Posterior cingulate gyrus (tissue), 11 donors: ENCODE measurements around the gene SMAD1.
"Not testable (repeated sequence)": the region's sequence is repeated elsewhere in the genome, so short reads cannot be mapped to it uniquely, and the experiment has no call there.

ENCODE experiments used
- DNase-seq, 10 donors: peaks; one replicate each; pipeline versions ENCODE4 v3.0.0 to v3.0.0-alpha.2; 2020 to 2021; ENCODE audit warnings: mixed read lengths in 3 of 10
- intact Hi-C: fragments of 100-400 bp; cut with DNase I; formaldehyde crosslinking; loops from one replicate; pipeline ENCODE4 v1.15.1; 2023

SMAD1 gene

GRCh38 chr4:145523117-145523516 lies 41.5 kb downstream of the SMAD1 start:
- DNase-seq, result no peak
- intact Hi-C loops, result loop anchor here (5.0 kb wide), 1 partner anchor 41 kb away; the partner anchor contains the start of gene SMAD1

GRCh38 chr4:145524552-145524951 lies 42.9 kb downstream of the SMAD1 start:
- intact Hi-C loops, result loop anchor here (5.0 kb wide), 1 partner anchor 42 kb away; the partner anchor contains the start of gene SMAD1
- DNase-seq, result no peak

DNA sequence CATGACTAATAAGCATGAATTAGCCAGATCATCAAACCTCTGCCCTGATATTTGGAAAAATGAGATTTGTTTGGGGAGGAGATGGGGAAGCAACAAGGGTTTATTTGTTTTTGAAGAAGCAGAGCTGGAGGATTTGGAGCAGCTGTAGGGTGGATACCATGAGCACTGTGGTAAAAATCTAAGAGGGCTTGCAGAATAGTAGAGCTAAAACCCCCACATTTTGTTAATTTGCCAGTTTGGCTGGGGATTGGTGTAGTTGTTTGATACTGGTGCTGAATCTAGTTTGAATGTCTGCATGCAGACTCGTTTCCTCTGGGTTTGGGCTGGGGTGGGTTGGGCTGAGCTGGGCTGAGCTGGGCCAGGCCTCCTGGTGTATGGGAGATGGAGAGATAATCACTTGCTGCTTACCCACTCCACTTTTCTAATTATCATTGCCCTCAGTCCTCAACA lies 43.7 kb downstream of the SMAD1 start:
- no peak for DNase-seq
- intact Hi-C loops, result no loop called here

GRCh38 chr4:145527773-145528172 lies 46.1 kb downstream of the SMAD1 start:
- intact Hi-C loops, result no loop called here
- no peak for DNase-seq

GRCh38 chr4:145528601-145529000 lies 46.9 kb downstream of the SMAD1 start:
- intact Hi-C loops, result no loop called here

GRCh38 chr4:145530189-145530588 lies 48.5 kb downstream of the SMAD1 start:
- intact Hi-C loops, result no loop called here
- DNase-seq, result no peak

More at GRCh38 chr4:145528601-145529000, 46.9 kb downstream of the SMAD1 start:
- no peak for DNase-seq

- intact Hi-C loops, result no loop called here
- DNase-seq, result no peak
Observed at GRCh38 chr4:145530662-145531061, 49.0 kb downstream of the SMAD1 start.

DNA sequence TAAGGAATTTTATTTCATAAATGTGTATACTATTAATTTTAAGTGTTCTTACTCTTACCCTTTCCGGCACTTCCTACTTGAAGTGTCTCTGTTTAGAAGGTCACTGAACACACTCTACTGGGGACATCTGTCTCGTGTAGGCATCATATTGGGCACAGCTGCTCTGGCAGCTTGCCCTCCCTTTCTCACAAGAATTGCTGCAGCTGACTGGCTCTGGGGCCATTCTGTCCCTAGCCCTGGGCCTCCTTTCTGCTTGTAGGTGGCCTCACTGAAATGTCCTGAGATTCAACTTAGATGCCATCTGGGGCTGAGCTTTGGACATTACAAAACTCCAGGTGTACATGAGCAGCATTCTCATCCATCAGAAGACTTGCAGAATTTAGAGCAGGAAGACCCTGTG lies 49.6 kb downstream of the SMAD1 start:
- intact Hi-C loops, result no loop called here
- DNase-seq, result peak in 8 of 10 donors; percentile 30 to 93 (median 58)

DNA sequence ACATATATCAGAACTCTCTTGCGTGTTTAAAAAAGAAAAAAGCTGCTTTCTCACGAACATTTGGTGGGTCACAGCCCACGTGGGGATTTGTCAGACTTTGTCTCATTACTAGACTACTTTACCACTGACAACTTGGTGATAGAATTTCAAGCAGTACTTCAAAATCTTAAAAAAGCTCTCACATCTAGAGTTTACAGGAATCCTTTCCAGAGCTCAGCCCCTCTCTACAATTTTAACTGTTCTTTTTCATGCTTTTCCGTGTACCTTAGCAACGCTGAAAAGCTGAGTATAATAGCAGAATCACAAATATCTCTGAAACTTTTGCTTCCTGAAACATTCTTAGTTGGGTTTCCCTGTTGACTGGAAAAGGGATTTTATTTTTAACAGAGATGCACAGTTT lies 50.2 kb downstream of the SMAD1 start:
- DNase-seq, result no peak
- intact Hi-C loops, result no loop called here

- intact Hi-C loops, result no loop called here
- DNase-seq, result no peak
Observed at GRCh38 chr4:145533001-145533400, 51.3 kb downstream of the SMAD1 start.

- DNase-seq, intact Hi-C loops: not testable (repeated sequence)
Observed at GRCh38 chr4:145533415-145533814, 51.8 kb downstream of the SMAD1 start.

DNA sequence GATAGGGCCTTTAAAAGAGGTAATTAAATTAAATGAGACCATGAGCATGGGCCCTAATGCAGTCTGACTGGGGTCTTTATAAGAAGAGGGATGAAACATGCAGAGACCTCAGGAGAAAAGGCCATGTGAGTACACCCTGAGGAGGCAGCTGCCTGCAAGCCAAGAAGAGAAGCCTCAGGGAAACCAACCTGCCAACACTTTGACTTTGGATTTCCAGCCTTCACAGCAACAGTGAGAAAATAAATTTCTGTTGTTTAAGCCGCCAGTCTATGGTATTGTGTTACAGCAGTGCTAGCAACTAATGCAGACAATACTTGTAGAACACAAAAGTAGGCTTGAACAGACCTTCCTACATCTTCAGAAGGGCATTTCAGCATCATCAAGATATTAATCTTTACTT lies 52.3 kb downstream of the SMAD1 start:
- intact Hi-C loops, result no loop called here
- DNase-seq, result no peak

DNA sequence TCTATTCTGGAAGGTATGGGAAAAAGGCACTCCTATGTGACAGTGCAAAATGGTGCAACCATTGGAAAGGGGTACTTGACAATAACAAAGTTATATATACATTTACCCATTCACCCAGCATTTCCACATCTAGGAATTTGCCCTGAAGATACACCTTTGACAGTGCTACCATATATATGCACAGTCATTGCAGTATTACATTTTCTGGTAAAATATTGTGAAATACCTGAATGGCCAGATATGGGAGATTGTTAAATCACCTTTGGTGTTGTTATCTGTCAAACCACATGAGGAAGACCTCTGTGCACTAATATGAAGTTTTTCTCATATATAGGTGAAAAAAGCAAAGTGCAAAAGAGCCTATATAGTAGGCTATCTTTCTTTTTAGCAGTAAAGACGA lies 53.5 kb downstream of the SMAD1 start:
- DNase-seq, result no peak
- intact Hi-C loops, result no loop called here

- no peak for DNase-seq
- intact Hi-C loops, result no loop called here
Observed at GRCh38 chr4:145536044-145536443, 54.4 kb downstream of the SMAD1 start.

DNA sequence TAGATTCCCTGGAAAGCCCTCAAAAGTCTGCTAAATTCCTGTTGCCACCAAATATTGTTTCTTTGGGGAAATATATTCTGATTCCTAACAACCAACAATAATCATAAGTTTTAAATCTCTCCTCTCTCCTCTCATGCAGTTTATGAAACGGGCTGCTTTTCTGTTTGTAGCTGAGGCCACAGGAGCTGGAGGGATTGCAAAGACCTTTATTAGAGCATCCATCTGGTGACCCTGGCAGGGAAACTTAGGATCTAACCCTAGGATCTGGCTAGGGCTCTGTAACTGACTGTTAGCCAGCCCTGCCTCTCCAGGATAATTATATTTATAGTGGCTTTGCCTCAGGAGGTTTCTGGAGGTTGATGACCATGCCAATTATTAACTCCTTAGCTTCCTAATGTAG lies 56.9 kb downstream of the SMAD1 start:
- DNase-seq, result no peak
- intact Hi-C loops, result no loop called here

- no peak for DNase-seq
- intact Hi-C loops, result no loop called here
Observed at GRCh38 chr4:145539671-145540070, 58.0 kb downstream of the SMAD1 start.

DNA sequence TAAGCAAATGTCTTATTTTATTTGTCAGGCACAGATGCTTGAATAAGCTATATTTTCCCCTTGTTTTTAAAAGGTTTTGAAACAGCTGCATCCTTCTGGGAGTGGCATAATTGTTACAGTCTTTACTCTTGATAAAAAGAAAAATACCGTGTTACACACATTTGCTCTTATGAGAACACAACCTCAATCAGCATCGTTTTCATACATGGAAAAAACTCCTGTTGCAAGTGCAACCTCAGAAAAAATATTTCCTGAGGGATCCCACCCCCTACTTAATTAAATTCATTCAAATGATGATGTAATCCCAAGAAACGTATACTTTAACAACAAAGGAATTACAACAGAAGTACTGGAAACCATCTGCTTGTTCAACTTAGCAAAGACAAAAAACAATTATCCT lies 58.6 kb downstream of the SMAD1 start:
- intact Hi-C loops, result no loop called here

DNA sequence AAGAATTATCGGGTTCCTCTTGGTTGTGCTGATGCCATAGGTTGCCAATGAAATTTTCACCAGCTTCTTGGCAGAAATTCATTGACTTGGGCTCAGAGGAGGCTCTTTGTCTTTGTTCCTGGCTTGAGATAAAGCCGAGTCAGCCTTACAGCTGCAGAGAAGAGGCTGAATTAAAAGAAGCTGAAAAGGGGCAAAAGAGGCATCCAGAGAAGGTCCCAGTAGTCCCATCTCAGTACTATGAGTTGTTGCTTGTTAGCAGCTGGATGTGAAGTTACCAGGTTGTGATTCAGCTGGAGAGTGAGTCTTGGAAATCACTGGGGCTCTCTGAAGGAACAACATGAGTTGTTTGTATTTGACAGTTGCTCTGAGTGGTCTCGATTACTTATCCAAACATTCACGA lies 59.7 kb downstream of the SMAD1 start:
- DNase-seq, result no peak
- intact Hi-C loops, result no loop called here

More for the DNA sequence above, 58.6 kb downstream of the SMAD1 start:
- DNase-seq, result no peak

DNA sequence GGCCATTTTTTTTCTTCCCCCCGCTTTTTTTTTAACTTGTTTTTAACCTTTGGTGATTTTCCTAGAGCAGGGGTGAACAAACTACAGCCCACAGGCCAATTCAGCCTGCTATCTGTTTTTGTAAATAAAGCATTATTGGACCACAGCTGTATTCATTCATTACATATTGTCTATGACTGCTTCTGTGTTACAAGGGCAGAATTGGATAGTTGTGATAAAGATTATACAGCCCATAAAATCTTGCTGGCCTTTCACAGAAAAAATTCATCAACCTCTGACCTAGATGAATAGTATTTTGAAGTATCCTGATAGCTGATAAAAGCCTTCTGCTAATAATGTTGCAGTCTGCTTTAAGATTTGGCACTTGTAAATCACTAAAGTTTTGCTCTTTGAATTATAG lies 63.4 kb downstream of the SMAD1 start:
- intact Hi-C loops, result no loop called here
- DNase-seq, result no peak

GRCh38 chr4:145545538-145546174 lies 64.0 kb downstream of the SMAD1 start:
- no peak for DNase-seq
- intact Hi-C loops, result no loop called here

- intact Hi-C loops, result no loop called here
- DNase-seq, result no peak
Observed at GRCh38 chr4:145546175-145546915, 64.7 kb downstream of the SMAD1 start.

- intact Hi-C loops, result no loop called here
- DNase-seq, result no peak
Observed at GRCh38 chr4:145551660-145552059, 70.0 kb downstream of the SMAD1 start.
